GM12892 (cell line): Measurements from ENCODE around the gene BPIFB2.

Experiments used
- POLR2A ChIP-seq: IDR thresholded peaks from 2 replicates; pipeline ENCODE4 v1.6.1; 2011; ENCODE audit warnings: low read depth, low read length, control low read depth
- POLR2AphosphoS5 ChIP-seq: IDR thresholded peaks from 2 replicates; pipeline ENCODE4 v1.6.1; 2011; ENCODE audit warnings: low read depth, low read length, control low read depth
- TAF1 ChIP-seq: IDR thresholded peaks from 2 replicates; pipeline ENCODE4 v1.6.1; 2011; ENCODE audit warnings: low read depth, mild to moderate bottlenecking, control low read depth, low read length, borderline replicate concordance

GRCh38 chr20:33043731-33044181 lies 36.3 kb downstream of the BPIFB2 start:
- no peak for TF ChIP-seq POLR2AphosphoS5
- TF ChIP-seq POLR2A, result no peak
- TF ChIP-seq TAF1, result no peak
